ENCODE data around the gene OSBPL5. TPM values are rescaled to one million over a fixed set of nuclear protein-coding genes. Genes with fewer than 3 reads are reported as not detected.

The OSBPL5 gene
- total RNA-seq, 1 donor from 2014 or later: 31.4 TPM

DNA sequence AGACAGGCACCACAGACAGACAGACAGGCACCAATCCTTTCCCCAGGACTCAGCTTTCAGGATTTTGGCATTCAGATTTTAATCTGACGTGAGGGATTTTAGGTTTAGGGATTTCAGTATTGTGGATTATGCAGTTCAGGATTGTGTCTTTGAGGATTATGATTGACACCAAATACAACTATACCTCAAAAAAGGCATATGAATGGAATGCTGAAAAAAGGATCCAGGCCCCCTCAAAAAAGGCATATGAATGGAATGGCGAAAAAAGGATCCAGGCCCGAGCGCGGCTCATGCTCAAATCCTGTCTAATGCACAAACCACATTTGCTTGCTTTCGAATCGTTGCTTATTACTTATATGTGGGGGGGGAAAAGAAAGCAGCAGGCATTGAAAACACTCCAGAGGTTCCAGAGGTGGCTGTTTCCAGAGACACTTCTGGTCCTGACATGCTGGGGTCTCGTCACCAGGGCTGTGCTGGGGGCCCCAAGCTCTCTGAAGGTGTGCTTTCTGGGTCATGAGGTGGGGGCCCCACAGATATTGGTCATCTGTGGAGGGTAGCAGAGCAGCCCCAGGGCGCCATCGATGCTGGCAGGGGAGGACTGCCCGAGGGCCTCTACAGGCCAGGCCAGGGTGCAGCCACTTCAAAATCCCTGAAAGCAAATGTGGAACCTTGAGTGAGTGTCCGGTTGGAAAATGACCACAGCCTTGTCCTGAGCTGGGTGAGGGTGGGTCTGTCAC lies 16.8 kb upstream of the OSBPL5 start:
- Mint-ChIP-seq H3K9me3 (peaks cover 6% of the 10 kb centered on the region), H3K27ac (ENCODE audit: unreplicated experiment) (no peak overlapping the region), H3K27me3 (ENCODE audit: low read depth) (peaks cover under 1% of the 10 kb centered on the region), H3K36me3 (ENCODE audit: low read depth) (no peaks in the 10 kb centered on the region), H3K4me1 (no peaks in the 10 kb centered on the region), H3K4me3 (no peak overlapping the region)
- DNase-seq (ENCODE audit: low read depth, low spot score): no peak
- no peak for TF ChIP-seq CTCF (conservative IDR thresholded peaks at IDR 0.05)

- Mint-ChIP-seq H3K27me3 (ENCODE audit: low read depth) (peaks cover 3% of the 10 kb centered on the region), H3K36me3 (ENCODE audit: low read depth) (peaks cover 1% of the 10 kb centered on the region), H3K27ac (ENCODE audit: unreplicated experiment) (no peak overlapping the region), H3K4me3 (no peak overlapping the region), H3K4me1 (no peaks in the 10 kb centered on the region), H3K9me3 (peaks cover 9% of the 10 kb centered on the region)
- DNase-seq (ENCODE audit: low read depth, low spot score): no peak
- no peak for TF ChIP-seq CTCF (conservative IDR thresholded peaks at IDR 0.05)
Observed at GRCh38 chr11:3180869-3181268, 15.8 kb upstream of the OSBPL5 start.

DNA sequence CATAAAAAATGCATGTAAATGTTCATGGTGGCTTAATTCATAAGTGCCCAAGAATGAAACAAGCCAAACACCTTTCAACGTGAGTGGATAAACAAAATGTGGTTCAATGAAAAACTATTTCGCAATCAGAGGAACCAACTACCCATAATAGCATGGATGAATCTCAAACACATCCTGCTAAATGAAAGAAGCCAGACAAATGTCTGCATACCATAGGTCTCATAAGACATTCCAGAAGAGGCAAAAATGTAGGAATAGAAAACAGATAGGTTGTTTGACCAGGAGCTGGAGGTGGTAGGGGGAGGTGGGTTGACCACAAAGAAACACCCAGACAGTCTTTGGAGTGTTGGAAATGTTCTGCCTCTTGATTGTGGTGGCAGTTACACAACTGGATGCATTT lies 13.2 kb upstream of the OSBPL5 start:
- Mint-ChIP-seq H3K27me3 (ENCODE audit: low read depth) (peaks cover 3% of the 10 kb centered on the region), H3K36me3 (ENCODE audit: low read depth) (peaks cover 7% of the 10 kb centered on the region)

GRCh38 chr11:3177931-3178330 lies 12.8 kb upstream of the OSBPL5 start:
- Mint-ChIP-seq H3K27ac (ENCODE audit: unreplicated experiment) (no peak overlapping the region), H3K4me3 (no peak overlapping the region), H3K4me1 (no peaks in the 10 kb centered on the region), H3K9me3 (peaks cover 15% of the 10 kb centered on the region), H3K36me3 (ENCODE audit: low read depth) (peaks cover 7% of the 10 kb centered on the region), H3K27me3 (ENCODE audit: low read depth) (peaks cover 3% of the 10 kb centered on the region)
- no peak for DNase-seq (ENCODE audit: low read depth, low spot score)
- TF ChIP-seq CTCF (conservative IDR thresholded peaks at IDR 0.05): no peak

More for the DNA sequence above, 13.2 kb upstream of the OSBPL5 start:
- Mint-ChIP-seq H3K4me3 (no peak overlapping the region), H3K9me3 (peaks cover 15% of the 10 kb centered on the region), H3K27ac (ENCODE audit: unreplicated experiment) (no peak overlapping the region), H3K4me1 (no peaks in the 10 kb centered on the region)
- no peak for TF ChIP-seq CTCF (conservative IDR thresholded peaks at IDR 0.05)
- no peak for DNase-seq (ENCODE audit: low read depth, low spot score)

- Mint-ChIP-seq H3K9me3 (peaks cover 15% of the 10 kb centered on the region), H3K4me3 (no peak overlapping the region), H3K4me1 (no peaks in the 10 kb centered on the region), H3K27ac (ENCODE audit: unreplicated experiment) (no peak overlapping the region), H3K27me3 (ENCODE audit: low read depth) (peaks cover 6% of the 10 kb centered on the region), H3K36me3 (ENCODE audit: low read depth) (peaks cover 7% of the 10 kb centered on the region)
- no peak for TF ChIP-seq CTCF (conservative IDR thresholded peaks at IDR 0.05)
- DNase-seq (ENCODE audit: low read depth, low spot score): no peak
Observed at GRCh38 chr11:3176487-3176886, 11.4 kb upstream of the OSBPL5 start.
